Measurements from ENCODE around the gene SNTG2.

- TF ChIP-seq CTCF (IDR thresholded peaks at IDR 0.05; ENCODE audit: low read depth, low read length, missing input control) (no peak), ZBTB33 (IDR thresholded peaks at IDR 0.05) (no peak), SP1 (IDR thresholded peaks at IDR 0.05) (no peak)
These were observed 200.3 kb downstream of the SNTG2 start for GRCh38 chr2:1150724-1151511.
